Naive B cell (primary cell): Measurements from ENCODE around the gene DMWD. TPM values are rescaled to one million over a fixed set of nuclear protein-coding genes. Genes with fewer than 3 reads are reported as not detected.
"Not testable (repeated sequence)": the region's sequence is repeated elsewhere in the genome, so short reads cannot be mapped to it uniquely, and the experiment has no call there.

Source experiments
- ATAC-seq, 2 donors: fragments of 150-1000 bp; cut with Tn5 transposase; 2 replicates each; pipeline ENCODE4 v1.10.0; 2021; ENCODE audit warnings: low read depth in 2 of 2, mild to moderate bottlenecking in 2 of 2, moderate library complexity in 2 of 2
- DNase-seq: peaks from one replicate; pipeline ENCODE4 v3.0.0; 2022
- H3K27ac Mint-ChIP-seq, 6 donors: one replicate each; pipeline ENCODE4 v1.8.0; 2020 to 2022; ENCODE audit warnings: mild to moderate bottlenecking in 6 of 6, mixed read lengths in 6 of 6, moderate library complexity in 5 of 6, inconsistent platforms in 2 of 6
- H3K27me3 Mint-ChIP-seq, 3 donors: one replicate each; pipeline ENCODE4 v1.8.0; 2021 to 2022; ENCODE audit warnings: mixed read lengths in 3 of 3, mild to moderate bottlenecking in 1 of 3
- H3K36me3 Mint-ChIP-seq, 2 donors: one replicate each; pipeline ENCODE4 v1.8.0; 2020 to 2022; ENCODE audit warnings: mixed read lengths in 2 of 2, inconsistent platforms in 1 of 2, mild to moderate bottlenecking in 1 of 2
- H3K4me1 Mint-ChIP-seq, 3 donors: one replicate each; pipeline ENCODE4 v1.8.0; 2020 to 2022; ENCODE audit warnings: mixed read lengths in 3 of 3, inconsistent platforms in 1 of 3, mild to moderate bottlenecking in 1 of 3, moderate library complexity in 1 of 3
- H3K4me3 Mint-ChIP-seq, 8 donors: one replicate each; pipeline ENCODE4 v1.8.0; 2020 to 2022; ENCODE audit warnings: mild to moderate bottlenecking in 8 of 8, mixed read lengths in 8 of 8, moderate library complexity in 8 of 8, inconsistent platforms in 2 of 8
- H3K9me3 Mint-ChIP-seq, 7 donors: one replicate each; pipeline ENCODE4 v1.8.0; 2020 to 2022; ENCODE audit warnings: mixed read lengths in 7 of 7, mild to moderate bottlenecking in 5 of 7, inconsistent platforms in 2 of 7, moderate library complexity in 1 of 7
- polyA plus RNA-seq, 6 donors: library from polyadenylated mRNA; unstranded; fragments of 300-500 nt; fragmentation: Illumina TruSeq; gene quantifications; one replicate each; pipeline ENCODE4 v1.2.3, GENCODE V29; 2021; ENCODE audit warnings: low read depth in 6 of 6

Gene DMWD
- polyA plus RNA-seq, 6 donors from 2014 or later, result 13.4 to 28.1 (median 22.1) TPM

- DNase-seq (no peak), ATAC-seq (no peak)
- no peaks in the 10 kb centered on the region for H3K36me3 Mint-ChIP-seq
- no peaks in the 10 kb centered on the region for H3K9me3 Mint-ChIP-seq
- no peak overlapping the region for H3K4me3 Mint-ChIP-seq
- peaks cover 0 to 6% (median 3%) of the 10 kb centered on the region in 3 donors for H3K4me1 Mint-ChIP-seq
- no peak overlapping the region for H3K27ac Mint-ChIP-seq
- peaks cover 0 to 59% (median 29%) of the 10 kb centered on the region in 3 donors for H3K27me3 Mint-ChIP-seq
Observed at GRCh38 chr19:45762870-45763631, 29.6 kb downstream of the DMWD start.

- Mint-ChIP-seq H3K9me3 (no peaks in the 10 kb centered on the region), H3K4me3 (no peak overlapping the region), H3K4me1 (no peaks in the 10 kb centered on the region), H3K27me3 (peaks cover 0 to 56% (median 34%) of the 10 kb centered on the region in 3 donors), H3K27ac (no peak overlapping the region), H3K36me3 (no peaks in the 10 kb centered on the region)
- DNase-seq, result no peak
- ATAC-seq, result no peak
Observed at GRCh38 chr19:45761714-45762113, 30.9 kb downstream of the DMWD start.

GRCh38 chr19:45758921-45759320, 33.7 kb downstream of the DMWD start:
- H3K27ac Mint-ChIP-seq, result no peak overlapping the region
- no peak for DNase-seq
- H3K9me3 Mint-ChIP-seq, result no peaks in the 10 kb centered on the region
- H3K36me3 Mint-ChIP-seq, result no peaks in the 10 kb centered on the region
- no peaks in the 10 kb centered on the region for H3K4me1 Mint-ChIP-seq
- no peak overlapping the region for H3K4me3 Mint-ChIP-seq
- H3K27me3 Mint-ChIP-seq, result peaks cover 0 to 42% (median 14%) of the 10 kb centered on the region in 3 donors
- no peak for ATAC-seq

- DNase-seq (no peak), ATAC-seq (no peak)
- Mint-ChIP-seq H3K4me3 (no peak overlapping the region), H3K27me3 (peaks cover 0 to 38% (median 14%) of the 10 kb centered on the region in 3 donors), H3K4me1 (no peaks in the 10 kb centered on the region), H3K9me3 (no peaks in the 10 kb centered on the region), H3K27ac (no peak overlapping the region), H3K36me3 (no peaks in the 10 kb centered on the region)
Observed at GRCh38 chr19:45757695-45758094, 35.0 kb downstream of the DMWD start.

GRCh38 chr19:45754323-45754722, 38.3 kb downstream of the DMWD start:
- Mint-ChIP-seq H3K27ac (peak overlapping the region in 1 of 6 donors; percentile 76), H3K4me3 (no peak overlapping the region), H3K9me3 (no peaks in the 10 kb centered on the region), H3K4me1 (no peaks in the 10 kb centered on the region), H3K27me3 (peaks cover 0 to 21% (median 9%) of the 10 kb centered on the region in 3 donors), H3K36me3 (no peaks in the 10 kb centered on the region)
- DNase-seq (no peak), ATAC-seq (no peak)

- Mint-ChIP-seq H3K27ac (no peak overlapping the region), H3K4me3 (no peak overlapping the region), H3K9me3 (no peaks in the 10 kb centered on the region), H3K36me3 (no peaks in the 10 kb centered on the region), H3K27me3 (peaks cover 0 to 13% (median 6%) of the 10 kb centered on the region in 3 donors), H3K4me1 (no peaks in the 10 kb centered on the region)
- ATAC-seq, result no peak
- DNase-seq, result no peak
Observed at GRCh38 chr19:45753548-45753947, 39.1 kb downstream of the DMWD start.

DNA sequence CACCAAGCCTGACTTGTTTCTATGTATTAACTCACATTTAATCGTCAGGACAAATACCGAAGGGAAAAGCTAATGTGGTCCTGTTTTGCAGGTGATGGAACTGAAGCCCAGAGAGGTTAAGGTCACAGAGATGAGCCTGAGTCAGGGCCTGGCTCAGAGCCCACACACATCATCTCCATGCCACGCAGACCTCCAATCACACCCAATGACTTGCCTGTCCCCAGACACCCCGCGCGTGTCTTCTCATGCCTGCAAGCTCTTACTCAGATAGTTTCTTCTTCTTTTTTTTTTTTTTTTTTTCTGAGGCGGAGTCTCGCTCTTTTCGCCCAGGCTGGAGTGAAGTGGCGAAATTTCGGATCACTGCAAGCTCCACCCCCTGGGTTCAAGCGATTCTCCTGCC, 40.0 kb downstream of the DMWD start:
- ATAC-seq (no peak), DNase-seq (no peak)
- no peak overlapping the region for H3K4me3 Mint-ChIP-seq
- no peaks in the 10 kb centered on the region for H3K36me3 Mint-ChIP-seq
- no peak overlapping the region for H3K27ac Mint-ChIP-seq
- peaks cover 0 to 18% (median 7%) of the 10 kb centered on the region in 3 donors for H3K27me3 Mint-ChIP-seq
- H3K4me1 Mint-ChIP-seq, result no peaks in the 10 kb centered on the region
- no peaks in the 10 kb centered on the region for H3K9me3 Mint-ChIP-seq

GRCh38 chr19:45751483-45751882, 41.2 kb downstream of the DMWD start:
- not testable (repeated sequence) for H3K27ac Mint-ChIP-seq, H3K9me3 Mint-ChIP-seq, H3K36me3 Mint-ChIP-seq, ATAC-seq, H3K4me1 Mint-ChIP-seq, DNase-seq, H3K4me3 Mint-ChIP-seq
- peaks cover 0 to 20% (median 9%) of the 10 kb centered on the region in 3 donors for H3K27me3 Mint-ChIP-seq

DNA sequence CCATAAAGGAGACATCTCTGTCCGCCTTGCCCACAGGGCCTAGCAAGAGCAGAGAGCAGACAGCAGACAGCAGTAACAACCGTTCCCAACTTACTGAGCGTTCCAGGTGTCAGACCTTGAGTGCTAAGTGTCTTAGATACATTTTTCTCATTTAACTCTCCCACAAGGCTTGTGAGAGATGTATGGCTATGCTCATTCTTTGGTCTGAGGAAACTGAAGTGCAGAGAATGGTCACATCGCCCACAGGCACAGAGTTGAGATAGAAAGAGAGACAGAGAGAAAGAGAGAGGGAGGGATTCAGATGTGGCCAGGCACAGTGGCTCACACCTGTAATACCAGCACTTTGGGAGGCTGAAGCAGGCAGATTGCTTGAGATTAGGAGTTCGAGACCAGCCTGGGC, 45.1 kb downstream of the DMWD start:
- H3K4me3 Mint-ChIP-seq, result no peak overlapping the region
- ATAC-seq (no peak), DNase-seq (no peak)
- H3K27ac Mint-ChIP-seq, result peak overlapping the region in 1 of 6 donors; percentile 62
- no peaks in the 10 kb centered on the region for H3K36me3 Mint-ChIP-seq
- no peaks in the 10 kb centered on the region for H3K9me3 Mint-ChIP-seq
- no peaks in the 10 kb centered on the region for H3K4me1 Mint-ChIP-seq
- peaks cover 7 to 36% (median 22%) of the 10 kb centered on the region in 3 donors for H3K27me3 Mint-ChIP-seq

- no peak for DNase-seq
- ATAC-seq, result no peak
- Mint-ChIP-seq H3K4me3 (no peak overlapping the region), H3K9me3 (no peaks in the 10 kb centered on the region), H3K27me3 (peaks cover 7 to 40% (median 25%) of the 10 kb centered on the region in 3 donors), H3K27ac (peak overlapping the region in 1 of 6 donors; percentile 42), H3K4me1 (no peaks in the 10 kb centered on the region), H3K36me3 (no peaks in the 10 kb centered on the region)
Observed at GRCh38 chr19:45746866-45747265, 45.8 kb downstream of the DMWD start.

- no peak for DNase-seq
- ATAC-seq, result no peak
- H3K27ac Mint-ChIP-seq, result no peak overlapping the region
- H3K4me1 Mint-ChIP-seq, result no peaks in the 10 kb centered on the region
- no peaks in the 10 kb centered on the region for H3K9me3 Mint-ChIP-seq
- H3K27me3 Mint-ChIP-seq, result peaks cover 7 to 40% (median 25%) of the 10 kb centered on the region in 3 donors
- H3K4me3 Mint-ChIP-seq, result no peak overlapping the region
- H3K36me3 Mint-ChIP-seq, result no peaks in the 10 kb centered on the region
Observed at GRCh38 chr19:45745606-45746005, 47.0 kb downstream of the DMWD start.

DNA sequence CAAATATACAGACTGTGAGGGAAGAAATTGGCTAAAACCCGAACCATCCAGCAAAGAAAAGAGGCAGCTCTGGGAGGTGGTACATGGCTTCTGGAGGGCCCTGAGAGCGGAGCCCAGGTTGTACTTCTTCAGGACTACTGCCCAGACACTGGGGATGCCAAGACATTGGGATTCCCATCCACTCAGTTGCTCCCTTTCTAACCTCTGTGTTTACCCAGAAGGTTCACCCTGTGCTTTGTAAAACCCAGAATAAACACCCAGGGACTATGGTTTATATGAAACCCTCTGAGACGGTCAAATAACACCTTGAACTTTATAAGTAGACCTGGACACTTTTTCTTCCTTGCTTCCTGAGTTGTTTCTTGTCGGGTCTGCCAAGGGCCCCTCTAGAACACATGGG, 49.7 kb downstream of the DMWD start:
- DNase-seq (no peak), ATAC-seq (no peak)
- Mint-ChIP-seq H3K4me1 (no peaks in the 10 kb centered on the region), H3K9me3 (no peaks in the 10 kb centered on the region), H3K27me3 (peaks cover 10 to 39% (median 33%) of the 10 kb centered on the region in 3 donors), H3K36me3 (no peaks in the 10 kb centered on the region), H3K27ac (no peak overlapping the region), H3K4me3 (no peak overlapping the region)

DNA sequence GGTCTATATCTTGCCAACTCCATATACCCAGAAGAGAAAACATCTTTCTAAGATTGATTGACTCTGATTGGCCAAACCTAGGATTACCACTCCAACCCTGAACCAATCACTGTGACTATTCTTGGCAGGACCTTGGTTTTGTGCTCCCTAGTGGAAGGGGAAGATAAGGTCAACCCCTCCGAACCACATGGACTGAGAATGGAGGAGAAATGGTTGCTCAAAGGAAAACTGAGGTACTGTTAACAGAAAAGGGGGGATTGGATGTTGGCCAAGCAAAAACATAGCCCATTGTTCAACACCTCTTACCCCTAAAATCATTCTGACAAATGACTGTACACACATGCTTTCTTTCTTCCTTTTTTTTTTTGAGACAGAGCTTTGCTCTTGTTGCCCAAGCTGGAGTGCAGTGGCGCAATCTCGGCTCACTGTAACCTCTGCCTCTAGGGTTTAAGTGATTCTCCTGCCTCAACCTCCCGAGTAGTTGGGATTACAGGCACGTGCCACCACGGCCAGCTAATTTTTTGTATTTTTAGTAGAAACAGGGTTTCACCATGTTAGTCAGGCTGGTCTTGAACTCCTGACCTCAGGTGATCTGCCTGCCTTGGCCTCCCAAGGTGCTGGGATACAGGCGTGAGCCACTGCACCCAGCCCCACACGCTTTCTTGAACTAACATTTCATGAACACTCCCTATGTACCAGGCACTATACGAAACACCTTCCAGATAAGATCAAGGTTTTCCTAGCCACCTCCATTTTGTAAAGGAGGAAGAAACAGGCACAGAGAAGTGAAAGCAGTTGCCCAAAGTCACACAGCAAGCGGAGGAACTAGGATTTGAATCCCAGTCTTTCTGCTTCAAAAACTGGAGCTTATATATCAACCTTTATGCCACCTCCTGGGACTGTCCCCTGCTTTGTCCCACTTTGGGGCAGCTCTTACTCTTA, 52.9 kb downstream of the DMWD start:
- Mint-ChIP-seq H3K27me3 (peaks cover 7 to 20% (median 16%) of the 10 kb centered on the region in 3 donors), H3K4me1 (no peaks in the 10 kb centered on the region), H3K9me3 (no peaks in the 10 kb centered on the region), H3K4me3 (no peak overlapping the region), H3K36me3 (no peaks in the 10 kb centered on the region), H3K27ac (no peak overlapping the region)
- DNase-seq, result no peak
- ATAC-seq, result no peak
